ENCODE measurements around the gene SCLY. TPM values are rescaled to one million over a fixed set of nuclear protein-coding genes. Genes with fewer than 3 reads are reported as not detected.
A peak's percentile ranks its signal among the peaks of the same experiment; 100 is the strongest.

The SCLY gene
- total RNA-seq, 6 experiments from 2014 or later: 24.4 to 54.2 (median 35.9) TPM

GRCh38 chr2:238083919-238084318, 23.1 kb downstream of the SCLY start:
- H3K27ac ChIP-seq: no peak overlapping the region
- peaks cover 0 to 38% (median 14%) of the 10 kb centered on the region in 4 donors for H3K36me3 ChIP-seq
- H3K9me3 ChIP-seq: no peaks in the 10 kb centered on the region
- no peaks in the 10 kb centered on the region for H3K27me3 ChIP-seq
- intact Hi-C loops (cut with DNase I): no loop called here
- WGBS (ENCODE audit: insufficient coverage, low coverage, low lambda C conversion rate, missing lambda C conversion rate): 88% methylated on average over 4 of the region's 5 CpGs
- H3K4me3 ChIP-seq: no peak overlapping the region
- no peak for TF ChIP-seq POLR2A (IDR thresholded peaks at IDR 0.05)
- no peak for TF ChIP-seq CTCF (IDR thresholded peaks at IDR 0.05)
- DNase-seq (no peak), ATAC-seq (no peak)
- peaks cover 0 to 25% (median 6%) of the 10 kb centered on the region in 4 donors for H3K4me1 ChIP-seq

- no peak for ATAC-seq
- no peak for DNase-seq
- H3K4me1 ChIP-seq: peaks cover 0 to 19% (median 3%) of the 10 kb centered on the region in 4 donors
- peaks cover 0 to 38% (median 14%) of the 10 kb centered on the region in 4 donors for H3K36me3 ChIP-seq
- WGBS (ENCODE audit: insufficient coverage, low coverage, low lambda C conversion rate, missing lambda C conversion rate): 85% methylated on average over 5 of the region's 7 CpGs
- TF ChIP-seq CTCF (IDR thresholded peaks at IDR 0.05) (no peak), POLR2A (IDR thresholded peaks at IDR 0.05) (no peak)
- no peak overlapping the region for H3K27ac ChIP-seq
- H3K27me3 ChIP-seq: no peaks in the 10 kb centered on the region
- no peaks in the 10 kb centered on the region for H3K9me3 ChIP-seq
- intact Hi-C loops (cut with DNase I): no loop called here
- no peak overlapping the region for H3K4me3 ChIP-seq
These were observed 24.0 kb downstream of the SCLY start for GRCh38 chr2:238084761-238085160.

- Histone ChIP-seq H3K9me3 (no peaks in the 10 kb centered on the region), H3K27ac (no peak overlapping the region), H3K36me3 (peaks cover 0 to 38% (median 14%) of the 10 kb centered on the region in 4 donors), H3K4me3 (no peak overlapping the region), H3K27me3 (no peaks in the 10 kb centered on the region), H3K4me1 (peaks cover 0 to 10% (median 0%) of the 10 kb centered on the region in 4 donors)
- WGBS (ENCODE audit: insufficient coverage, low coverage, low lambda C conversion rate, missing lambda C conversion rate): 100% methylated on average over 3 of the region's 3 CpGs
- ATAC-seq (no peak), DNase-seq (no peak)
- TF ChIP-seq CTCF (IDR thresholded peaks at IDR 0.05): no peak
- no peak for TF ChIP-seq POLR2A (IDR thresholded peaks at IDR 0.05)
- intact Hi-C loops (cut with DNase I): no loop called here
These were observed 25.1 kb downstream of the SCLY start for GRCh38 chr2:238085899-238086298.

DNA sequence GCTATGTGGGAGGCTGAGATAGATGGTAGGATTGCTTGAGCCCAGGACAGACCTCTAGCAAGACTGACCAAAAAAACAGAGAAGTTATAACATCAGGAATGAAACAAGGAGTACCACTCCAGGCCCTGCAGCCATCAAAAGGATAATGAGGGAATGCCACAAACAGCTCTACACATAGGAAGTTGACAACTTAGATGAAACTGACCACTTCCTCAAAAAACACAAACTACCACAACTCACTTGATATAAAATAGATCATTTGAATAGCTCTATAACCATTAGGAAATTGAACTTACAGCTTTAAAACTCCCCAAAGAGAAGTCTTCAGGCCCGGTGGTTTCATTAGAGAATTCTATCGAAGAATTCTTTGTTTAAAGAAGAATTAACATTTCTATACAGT, 26.4 kb downstream of the SCLY start:
- H3K4me3 ChIP-seq: no peak overlapping the region
- H3K36me3 ChIP-seq: peaks cover 0 to 32% (median 13%) of the 10 kb centered on the region in 4 donors
- H3K9me3 ChIP-seq: no peaks in the 10 kb centered on the region
- intact Hi-C loops (cut with DNase I): no loop called here
- no peaks in the 10 kb centered on the region for H3K4me1 ChIP-seq
- H3K27me3 ChIP-seq: no peaks in the 10 kb centered on the region
- no peak for TF ChIP-seq POLR2A (IDR thresholded peaks at IDR 0.05)
- ATAC-seq (peak in 1 of 4 donors; percentile 22), DNase-seq (no peak)
- H3K27ac ChIP-seq: no peak overlapping the region
- 47% methylated on average over 2 of the region's 2 CpGs for WGBS (ENCODE audit: insufficient coverage, low coverage, low lambda C conversion rate, missing lambda C conversion rate)

- H3K36me3 ChIP-seq: peaks cover 0 to 5% (median 2%) of the 10 kb centered on the region in 4 donors
- ATAC-seq (no peak), DNase-seq (peak in 1 of 3 donors; percentile 18)
- H3K9me3 ChIP-seq: no peaks in the 10 kb centered on the region
- WGBS (ENCODE audit: insufficient coverage, low coverage, low lambda C conversion rate, missing lambda C conversion rate): 60% methylated on average over 1 of the region's 4 CpGs
- H3K27ac ChIP-seq: no peak overlapping the region
- no peaks in the 10 kb centered on the region for H3K4me1 ChIP-seq
- no peak overlapping the region for H3K4me3 ChIP-seq
- H3K27me3 ChIP-seq: no peaks in the 10 kb centered on the region
- intact Hi-C loops (cut with DNase I): no loop called here
- TF ChIP-seq POLR2A (IDR thresholded peaks at IDR 0.05) (no peak), CTCF (IDR thresholded peaks at IDR 0.05) (no peak)
These were observed 30.1 kb downstream of the SCLY start for GRCh38 chr2:238090887-238091286.
